ENCODE data around the gene ZNF417. TPM values are rescaled to one million over a fixed set of nuclear protein-coding genes. Genes with fewer than 3 reads are reported as not detected.
A peak's percentile ranks its signal among the peaks of the same experiment; 100 is the strongest.

Gene ZNF417
- total RNA-seq, 1 donor: 20.6 TPM

GRCh38 chr19:57946316-57946715 is 29.9 kb upstream of the ZNF417 start:
- Histone ChIP-seq H3K4me1 (ENCODE audit: insufficient read depth, low read length) (peaks cover 7% of the 10 kb centered on the region), H3K27ac (ENCODE audit: low read depth, low read length) (no peak overlapping the region), H3K9me3 (ENCODE audit: low read depth, low read length) (peaks cover 13% of the 10 kb centered on the region), H3K79me2 (ENCODE audit: insufficient read depth, low read length) (peaks cover 43% of the 10 kb centered on the region), H3K4me2 (ENCODE audit: insufficient read depth, low read length) (peak overlapping the region; percentile 77), H3K4me3 (ENCODE audit: insufficient read depth, low read length) (peak overlapping the region; percentile 94), H2AFZ (ENCODE audit: low read length) (no peak overlapping the region), H4K20me1 (ENCODE audit: insufficient read depth, low read length) (no peaks in the 10 kb centered on the region), H3K27me3 (ENCODE audit: insufficient read depth, low read length) (no peaks in the 10 kb centered on the region), H3K36me3 (ENCODE audit: insufficient read depth, low read length) (peaks cover 19% of the 10 kb centered on the region)
- DNase-seq (ENCODE audit: insufficient read length, low spot score, missing footprints): no peak
- no peak for TF ChIP-seq CTCF (IDR thresholded peaks at IDR 0.05; ENCODE audit: extremely low read depth, low read depth, low read length)

DNA sequence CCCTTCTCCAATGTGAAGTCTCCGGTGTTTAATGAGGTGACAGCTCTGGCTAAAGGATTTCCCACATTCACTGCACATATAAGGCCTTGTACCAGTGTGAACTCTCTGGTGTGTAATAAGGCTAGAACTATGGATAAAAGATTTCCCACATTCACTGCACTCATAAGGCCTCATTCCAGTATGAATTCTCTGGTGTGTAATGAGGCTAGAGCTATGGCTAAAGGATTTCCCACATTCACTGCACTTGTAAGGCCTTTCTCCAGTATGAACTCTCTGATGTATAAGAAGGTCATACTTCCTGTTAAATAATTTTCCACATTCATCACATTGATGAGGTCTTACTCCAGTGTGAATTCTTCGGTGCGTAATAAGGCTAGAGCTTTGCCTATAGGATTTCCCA is 25.2 kb upstream of the ZNF417 start:
- no peaks in the 10 kb centered on the region for H4K20me1 ChIP-seq (ENCODE audit: insufficient read depth, low read length)
- H3K36me3 ChIP-seq (ENCODE audit: insufficient read depth, low read length): peaks cover 28% of the 10 kb centered on the region
- no peak overlapping the region for H3K4me3 ChIP-seq (ENCODE audit: insufficient read depth, low read length)
- no peaks in the 10 kb centered on the region for H3K27me3 ChIP-seq (ENCODE audit: insufficient read depth, low read length)
- DNase-seq (ENCODE audit: insufficient read length, low spot score, missing footprints): no peak
- H2AFZ ChIP-seq (ENCODE audit: low read length): no peak overlapping the region
- H3K9me3 ChIP-seq (ENCODE audit: low read depth, low read length): peaks cover 18% of the 10 kb centered on the region
- H3K79me2 ChIP-seq (ENCODE audit: insufficient read depth, low read length): peaks cover 35% of the 10 kb centered on the region
- no peak overlapping the region for H3K4me2 ChIP-seq (ENCODE audit: insufficient read depth, low read length)
- peaks cover 4% of the 10 kb centered on the region for H3K4me1 ChIP-seq (ENCODE audit: insufficient read depth, low read length)
- no peak overlapping the region for H3K27ac ChIP-seq (ENCODE audit: low read depth, low read length)
- no peak for TF ChIP-seq CTCF (IDR thresholded peaks at IDR 0.05; ENCODE audit: extremely low read depth, low read depth, low read length)

DNA sequence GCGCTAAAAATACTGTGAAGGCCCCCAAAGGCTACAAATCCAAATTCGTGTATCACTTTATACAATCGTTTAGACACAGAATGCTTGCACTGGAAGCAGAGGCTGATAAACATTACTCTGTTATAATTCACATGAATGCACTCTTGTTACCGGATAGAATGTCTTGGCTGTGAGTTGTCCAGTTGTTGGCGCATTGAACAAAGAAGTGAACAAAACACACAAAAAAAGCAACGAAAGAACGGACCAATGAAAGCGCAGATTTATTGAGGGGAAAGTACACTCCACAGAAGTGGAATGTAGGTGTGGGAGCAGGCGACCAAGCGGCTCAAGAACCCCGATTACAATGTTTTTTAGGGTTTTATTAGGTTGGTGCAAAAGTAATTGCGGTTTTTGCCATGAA is 19.3 kb upstream of the ZNF417 start:
- H2AFZ ChIP-seq (ENCODE audit: low read length): no peak overlapping the region
- no peak for TF ChIP-seq CTCF (IDR thresholded peaks at IDR 0.05; ENCODE audit: extremely low read depth, low read depth, low read length)
- H4K20me1 ChIP-seq (ENCODE audit: insufficient read depth, low read length): no peaks in the 10 kb centered on the region
- peaks cover 8% of the 10 kb centered on the region for H3K79me2 ChIP-seq (ENCODE audit: insufficient read depth, low read length)
- H3K36me3 ChIP-seq (ENCODE audit: insufficient read depth, low read length): peaks cover 3% of the 10 kb centered on the region
- H3K4me2 ChIP-seq (ENCODE audit: insufficient read depth, low read length): no peak overlapping the region
- H3K27ac ChIP-seq (ENCODE audit: low read depth, low read length): no peak overlapping the region
- no peak overlapping the region for H3K4me3 ChIP-seq (ENCODE audit: insufficient read depth, low read length)
- H3K27me3 ChIP-seq (ENCODE audit: insufficient read depth, low read length): no peaks in the 10 kb centered on the region
- peaks cover 3% of the 10 kb centered on the region for H3K4me1 ChIP-seq (ENCODE audit: insufficient read depth, low read length)
- no peaks in the 10 kb centered on the region for H3K9me3 ChIP-seq (ENCODE audit: low read depth, low read length)
- DNase-seq (ENCODE audit: insufficient read length, low spot score, missing footprints): no peak

DNA sequence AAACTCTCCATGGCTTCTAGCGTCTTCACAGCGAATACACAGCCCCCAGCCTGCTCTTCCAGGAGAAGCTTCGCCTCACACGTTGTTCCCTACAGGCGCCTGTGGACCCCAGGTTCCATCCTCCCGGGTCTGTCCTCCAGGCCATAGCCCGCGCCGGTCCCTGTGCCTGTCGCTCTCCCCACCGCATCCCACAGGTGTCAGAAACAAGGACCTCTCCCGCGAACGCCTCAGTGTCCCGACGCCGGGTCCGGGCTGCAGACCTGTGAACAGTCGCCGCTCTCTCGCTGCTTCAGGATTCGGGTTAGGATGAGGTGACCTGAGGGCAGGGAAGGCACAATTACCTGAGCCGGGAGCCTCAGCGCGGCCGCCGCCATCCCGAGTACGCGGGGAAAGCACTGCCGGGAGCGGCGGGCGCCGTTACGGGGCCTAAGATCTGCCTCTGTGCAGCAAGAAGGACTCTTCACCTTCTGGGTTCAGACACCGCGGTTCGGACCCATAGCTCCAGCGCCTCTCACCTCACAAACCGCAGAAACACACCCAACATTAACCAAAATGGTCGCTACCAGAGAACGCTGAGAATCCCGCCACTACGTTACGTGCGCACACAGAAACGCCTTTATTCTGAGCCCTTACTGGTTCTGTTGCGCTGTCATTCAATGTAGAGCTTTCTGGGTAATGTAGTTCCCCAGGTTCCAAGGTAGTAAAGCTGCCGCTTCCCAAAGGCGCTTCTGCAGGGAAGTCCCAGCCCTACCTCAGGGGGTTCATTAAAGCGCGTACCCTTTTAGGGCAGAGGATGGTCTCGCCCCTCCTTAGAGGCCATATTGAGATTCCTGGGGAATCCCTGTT is 18.7 kb upstream of the ZNF417 start, which contains the start of gene ZNF418:
Gene ZNF418, minus strand, starts transcription at position 583 of the 846 bp plus-strand sequence. CDS start 1,580 bp downstream, outside the sequence.
- TF ChIP-seq CTCF (IDR thresholded peaks at IDR 0.05; ENCODE audit: extremely low read depth, low read depth, low read length): no peak
- Histone ChIP-seq H4K20me1 (ENCODE audit: insufficient read depth, low read length) (no peaks in the 10 kb centered on the region), H3K9me3 (ENCODE audit: low read depth, low read length) (no peaks in the 10 kb centered on the region), H2AFZ (ENCODE audit: low read length) (peak within 1 kb of the TSS; percentile 94), H3K36me3 (ENCODE audit: insufficient read depth, low read length) (no peaks in the 10 kb centered on the region), H3K4me2 (ENCODE audit: insufficient read depth, low read length) (peak within 1 kb of the TSS; percentile 70), H3K27me3 (ENCODE audit: insufficient read depth, low read length) (no peaks in the 10 kb centered on the region), H3K4me3 (ENCODE audit: insufficient read depth, low read length) (peak within 1 kb of the TSS; percentile 86), H3K4me1 (ENCODE audit: insufficient read depth, low read length) (peaks cover 3% of the 10 kb centered on the region), H3K27ac (ENCODE audit: low read depth, low read length) (peak within 1 kb of the TSS; percentile 28), H3K79me2 (ENCODE audit: insufficient read depth, low read length) (peaks cover 8% of the 10 kb centered on the region)
- peak; percentile 95 for DNase-seq (ENCODE audit: insufficient read length, low spot score, missing footprints)

Measured in osteoblast (primary cell).